Smooth muscle cell (in vitro differentiated cells): ENCODE results near the gene GALNS. TPM values are rescaled to one million over a fixed set of nuclear protein-coding genes. Genes with fewer than 3 reads are reported as not detected.
A peak's percentile ranks its signal among the peaks of the same experiment; 100 is the strongest.

ENCODE experiments used
- DNase-seq: peaks from one replicate; lab custom pipeline; 2025; ENCODE audit not compliant: unreplicated experiment; lab: John Stamatoyannopoulos, UW
- H2AFZ ChIP-seq: fragments of 200-600 bp; sonication (generic); 2 replicates; pipeline ENCODE4 v1.6.0; 2016; ENCODE audit warnings: antibody characterized with exemption, low read depth, mild to moderate bottlenecking
- H3F3A ChIP-seq: fragments of 200-600 bp; sonication (generic); 2 replicates; pipeline ENCODE4 v1.6.0; 2017; ENCODE audit warnings: antibody characterized with exemption, low read depth
- H3K27ac ChIP-seq: fragments of 200-600 bp; sonication (generic); 2 replicates; pipeline ENCODE4 v1.5.1; 2016; ENCODE audit warnings: low read depth, mild to moderate bottlenecking
- H3K27me3 ChIP-seq: fragments of 200-600 bp; sonication (generic); 2 replicates; pipeline ENCODE4 v1.6.1; 2016; ENCODE audit warnings: low read depth, mild to moderate bottlenecking
- H3K36me3 ChIP-seq: fragments of 200-600 bp; sonication (generic); 2 replicates; pipeline ENCODE4 v1.5.1; 2016; ENCODE audit warnings: low read depth
- H3K4me1 ChIP-seq: fragments of 200-600 bp; sonication (generic); 2 replicates; pipeline ENCODE4 v1.5.1; 2016; ENCODE audit warnings: low read depth
- H3K4me2 ChIP-seq: fragments of 200-600 bp; sonication (generic); 2 replicates; pipeline ENCODE4 v1.6.0; 2016; ENCODE audit warnings: mild to moderate bottlenecking
- H3K4me3 ChIP-seq: fragments of 200-600 bp; sonication (generic); 2 replicates; pipeline ENCODE4 v1.5.1; 2016; ENCODE audit warnings: mild to moderate bottlenecking
- H3K79me2 ChIP-seq: fragments of 200-600 bp; sonication (generic); 2 replicates; pipeline ENCODE4 v1.6.0; 2016; ENCODE audit warnings: low read depth, mild to moderate bottlenecking
- H3K9ac ChIP-seq: fragments of 200-600 bp; sonication (generic); 2 replicates; pipeline ENCODE4 v1.6.0; 2016; ENCODE audit warnings: low read depth
- H3K9me3 ChIP-seq: fragments of 200-600 bp; sonication (generic); replicated peaks from 2 replicates; pipeline ENCODE4 v1.5.1; 2016; ENCODE audit warnings: low read depth
- H4K20me1 ChIP-seq: fragments of 200-600 bp; sonication (generic); 2 replicates; pipeline ENCODE4 v1.6.0; 2016; ENCODE audit warnings: low read depth
- CTCF ChIP-seq: fragments of 200-600 bp; sonication (generic); IDR thresholded peaks from 2 replicates; pipeline ENCODE4 v1.5.1; 2017; ENCODE audit warnings: borderline replicate concordance, mild to moderate bottlenecking, antibody characterized with exemption; ENCODE audit not compliant: insufficient read depth, poor library complexity, severe bottlenecking
- WGBS: methylation state at CpG from one replicate; pipeline ENCODE4 v1.1.7; 2016; ENCODE audit warnings: low lambda C conversion rate; 5-methylcytosine and 5-hydroxymethylcytosine counted together
- polyA plus RNA-seq: library from polyadenylated mRNA; unstranded; fragments of >200 nt; fragmentation: Nextera tagmentation; extraction: Ambion mirVana; gene quantifications from 2 replicates; pipeline ENCODE4 v1.2.1, GENCODE V29; 2016
- total RNA-seq: library from RNA; depleted of rRNA; stranded (reverse); fragments of >200 nt; gene quantifications from 2 replicates; pipeline ENCODE4 v1.2.3, GENCODE V29; 2014

The GALNS gene
- total and polyA plus RNA-seq, 2 experiments from 2014 or later, result 20.8 to 21.3 TPM

GRCh38 chr16:88812513-88813268 lies 44.1 kb downstream of the GALNS start:
- Histone ChIP-seq H3F3A (no peaks in the 10 kb centered on the region), H3K27me3 (no peaks in the 10 kb centered on the region), H4K20me1 (peaks cover 9% of the 10 kb centered on the region), H3K9me3 (no peaks in the 10 kb centered on the region), H3K4me3 (peak overlapping the region; percentile 65), H3K4me1 (peaks cover 10% of the 10 kb centered on the region), H3K4me2 (peak overlapping the region; percentile 93), H3K36me3 (no peaks in the 10 kb centered on the region), H3K79me2 (no peaks in the 10 kb centered on the region), H3K27ac (peak overlapping the region; percentile 51), H2AFZ (no peak overlapping the region), H3K9ac (no peak overlapping the region)
- no peak for DNase-seq
- WGBS, result 49% methylated on average over 29 of the region's 37 CpGs
- no peak for TF ChIP-seq CTCF

GRCh38 chr16:88811769-88812512 lies 44.8 kb downstream of the GALNS start, which contains the start of gene APRT:
Gene APRT (minus strand): TSS chr16:88811928. CDS start chr16:88811899, 29 bp downstream.
- no peaks in the 10 kb centered on the region for H3K9me3 ChIP-seq
- peak within 1 kb of the TSS; percentile 93 for H3K4me2 ChIP-seq
- H3K4me1 ChIP-seq, result peaks cover 10% of the 10 kb centered on the region
- H3K4me3 ChIP-seq, result peak within 1 kb of the TSS; percentile 65
- H3F3A ChIP-seq, result no peaks in the 10 kb centered on the region
- no peaks in the 10 kb centered on the region for H3K36me3 ChIP-seq
- peak within 1 kb of the TSS; percentile 70 for H3K27ac ChIP-seq
- peak; percentile 12 for TF ChIP-seq CTCF
- H4K20me1 ChIP-seq, result peaks cover 9% of the 10 kb centered on the region
- peak within 1 kb of the TSS; percentile 78 for H2AFZ ChIP-seq
- peak; percentile 93 for DNase-seq
- H3K79me2 ChIP-seq, result no peaks in the 10 kb centered on the region
- 2% methylated on average over 56 of the region's 84 CpGs for WGBS
- peak within 1 kb of the TSS; percentile 59 for H3K9ac ChIP-seq
- H3K27me3 ChIP-seq, result no peaks in the 10 kb centered on the region

- no peak for TF ChIP-seq CTCF
- Histone ChIP-seq H3K9me3 (no peaks in the 10 kb centered on the region), H4K20me1 (peaks cover 9% of the 10 kb centered on the region), H2AFZ (no peak overlapping the region), H3F3A (no peaks in the 10 kb centered on the region), H3K36me3 (no peaks in the 10 kb centered on the region), H3K27ac (peak overlapping the region; percentile 70), H3K4me1 (peaks cover 10% of the 10 kb centered on the region), H3K27me3 (no peaks in the 10 kb centered on the region), H3K4me2 (peak overlapping the region; percentile 93), H3K4me3 (peak overlapping the region; percentile 65), H3K9ac (peak overlapping the region; percentile 59), H3K79me2 (no peaks in the 10 kb centered on the region)
- peak; percentile 67 for DNase-seq
- WGBS, result 5% methylated on average over 51 of the region's 65 CpGs
These were observed 45.6 kb downstream of the GALNS start for GRCh38 chr16:88810912-88811768.
